GM19025 (cell line): ENCODE measurements around the gene PCBD2.
"Not testable (repeated sequence)": the region's sequence is repeated elsewhere in the genome, so short reads cannot be mapped to it uniquely, and the experiment has no call there.

ENCODE experiments used
- ATAC-seq: cut with Tn5 transposase; IDR thresholded peaks from one replicate; pipeline ENCODE4 v1.9.1; 2021; ENCODE audit warnings: mild to moderate bottlenecking, low read depth, moderate library complexity; ENCODE audit not compliant: unreplicated experiment

Gene PCBD2

GRCh38 chr5:134949316-134949715 is 44.4 kb downstream of the PCBD2 start:
- no peak for ATAC-seq

GRCh38 chr5:134957920-134958608 is 53.1 kb downstream of the PCBD2 start:
- no peak for ATAC-seq

- no peak for ATAC-seq
These were observed 53.8 kb downstream of the PCBD2 start for GRCh38 chr5:134958755-134959154.

- no peak for ATAC-seq
These were observed 58.2 kb downstream of the PCBD2 start for GRCh38 chr5:134963098-134963497.

- ATAC-seq: no peak
These were observed 59.7 kb downstream of the PCBD2 start for GRCh38 chr5:134964359-134965270.

- no peak for ATAC-seq
These were observed 60.4 kb downstream of the PCBD2 start for GRCh38 chr5:134965271-134965825.

- no peak for ATAC-seq
These were observed 62.7 kb downstream of the PCBD2 start, which contains the start of gene CATSPER3 for GRCh38 chr5:134967607-134968006. Gene CATSPER3 (plus strand): TSS chr5:134967907. CDS start chr5:134967992, 85 bp downstream.

GRCh38 chr5:134968055-134968454 is 63.1 kb downstream of the PCBD2 start:
- no peak for ATAC-seq

GRCh38 chr5:134969166-134969565 is 64.2 kb downstream of the PCBD2 start:
- no peak for ATAC-seq

GRCh38 chr5:134975078-134975715 is 70.3 kb downstream of the PCBD2 start:
- no peak for ATAC-seq

GRCh38 chr5:134975843-134976242 is 70.9 kb downstream of the PCBD2 start:
- no peak for ATAC-seq

GRCh38 chr5:134976841-134977240 is 71.9 kb downstream of the PCBD2 start:
- ATAC-seq: no peak

- ATAC-seq: no peak
These were observed 74.5 kb downstream of the PCBD2 start for GRCh38 chr5:134979416-134979815.

GRCh38 chr5:134982230-134982629 is 77.3 kb downstream of the PCBD2 start:
- ATAC-seq: no peak

- no peak for ATAC-seq
These were observed 84.4 kb downstream of the PCBD2 start for GRCh38 chr5:134989266-134989830.

GRCh38 chr5:134990183-134990582 is 85.3 kb downstream of the PCBD2 start:
- not testable (repeated sequence) for ATAC-seq

- no peak for ATAC-seq
These were observed 87.2 kb downstream of the PCBD2 start for GRCh38 chr5:134992148-134992547.

- ATAC-seq: no peak
These were observed 88.2 kb downstream of the PCBD2 start for GRCh38 chr5:134993161-134993560.

- ATAC-seq: no peak
These were observed 89.7 kb downstream of the PCBD2 start for GRCh38 chr5:134994560-134995156.

GRCh38 chr5:134995850-134996402 is 91.0 kb downstream of the PCBD2 start:
- ATAC-seq: no peak
